Adrenal gland (tissue), 5 donors: ENCODE results near the gene NBAS.

ENCODE experiments used
- POLR2A ChIP-seq, 2 donors: fragments of 450-650 bp; IDR thresholded peaks; one replicate each; pipeline ENCODE4 v1.6.1; 2017; ENCODE audit warnings: antibody characterized with exemption in 2 of 2, mild to moderate bottlenecking in 2 of 2, moderate library complexity in 1 of 2
- TF ChIP-seq, protein P1 (sequence below), 6 experiments: fragments of 450-650 bp in 4 of 6; fragments of 200-600 bp in 2 of 6; sonication (generic) in 1 of 6; IDR thresholded peaks; 1 replicate in 5 of 6; 2 replicates in 1 of 6; pipeline versions ENCODE4 v1.5.1 to v1.8.0; 2016 to 2021; ENCODE audit warnings: antibody characterized with exemption in 6 of 6, mild to moderate bottlenecking in 2 of 6, moderate library complexity in 1 of 6
- donor health status: DM: no; HTN: no; CAD: no.

DNA sequence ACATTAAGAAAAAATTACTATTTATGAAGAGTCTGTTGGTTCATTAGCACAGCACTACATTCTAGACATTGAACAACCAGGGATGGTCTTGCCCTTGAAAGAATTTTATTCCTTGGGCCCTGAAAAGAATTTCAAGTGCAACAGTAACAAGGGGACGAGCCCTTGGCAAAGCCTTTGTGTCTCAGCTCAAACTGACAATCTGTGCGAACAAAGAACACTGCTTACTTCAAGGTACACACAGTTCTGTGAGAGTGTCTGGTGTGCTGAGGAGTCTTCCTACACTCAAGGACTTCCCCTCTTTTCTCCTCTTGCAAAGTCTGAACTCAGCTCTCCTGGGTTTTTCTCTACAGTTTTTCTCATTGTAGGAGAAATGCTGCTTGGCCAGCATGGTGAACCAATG, 373.4 kb downstream of the NBAS start:
- TF ChIP-seq, protein P1, sequence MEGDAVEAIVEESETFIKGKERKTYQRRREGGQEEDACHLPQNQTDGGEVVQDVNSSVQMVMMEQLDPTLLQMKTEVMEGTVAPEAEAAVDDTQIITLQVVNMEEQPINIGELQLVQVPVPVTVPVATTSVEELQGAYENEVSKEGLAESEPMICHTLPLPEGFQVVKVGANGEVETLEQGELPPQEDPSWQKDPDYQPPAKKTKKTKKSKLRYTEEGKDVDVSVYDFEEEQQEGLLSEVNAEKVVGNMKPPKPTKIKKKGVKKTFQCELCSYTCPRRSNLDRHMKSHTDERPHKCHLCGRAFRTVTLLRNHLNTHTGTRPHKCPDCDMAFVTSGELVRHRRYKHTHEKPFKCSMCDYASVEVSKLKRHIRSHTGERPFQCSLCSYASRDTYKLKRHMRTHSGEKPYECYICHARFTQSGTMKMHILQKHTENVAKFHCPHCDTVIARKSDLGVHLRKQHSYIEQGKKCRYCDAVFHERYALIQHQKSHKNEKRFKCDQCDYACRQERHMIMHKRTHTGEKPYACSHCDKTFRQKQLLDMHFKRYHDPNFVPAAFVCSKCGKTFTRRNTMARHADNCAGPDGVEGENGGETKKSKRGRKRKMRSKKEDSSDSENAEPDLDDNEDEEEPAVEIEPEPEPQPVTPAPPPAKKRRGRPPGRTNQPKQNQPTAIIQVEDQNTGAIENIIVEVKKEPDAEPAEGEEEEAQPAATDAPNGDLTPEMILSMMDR (IDR thresholded peaks at IDR 0.05), result no peak
- no peak for TF ChIP-seq POLR2A (IDR thresholded peaks at IDR 0.05)
